Parathyroid adenoma (tissue), 2 donors: ENCODE data around the gene THRA.

ENCODE experiments used
- H2AFZ ChIP-seq: fragments of 300-600 bp; sonication (generic); one replicate; pipeline ENCODE4 v1.7.0; 2017; ENCODE audit warnings: antibody characterized with exemption, mild to moderate bottlenecking
- H3K27ac ChIP-seq: fragments of 300-600 bp; sonication (generic); one replicate; pipeline ENCODE4 v1.7.0; 2017
- H3K27me3 ChIP-seq: fragments of 300-600 bp; sonication (generic); one replicate; pipeline ENCODE4 v1.7.0; 2017; ENCODE audit warnings: low read length; ENCODE audit not compliant: control insufficient read depth, insufficient read depth
- H3K36me3 ChIP-seq: fragments of 300-600 bp; sonication (generic); one replicate; pipeline ENCODE4 v1.7.0; 2017; ENCODE audit warnings: low read length; ENCODE audit not compliant: control insufficient read depth, insufficient read depth
- H3K4me1 ChIP-seq: fragments of 300-600 bp; sonication (generic); one replicate; pipeline ENCODE4 v1.7.0; 2017; ENCODE audit warnings: control low read depth
- H3K4me2 ChIP-seq: fragments of 300-600 bp; sonication (generic); one replicate; pipeline ENCODE4 v1.7.0; 2017; ENCODE audit warnings: low read length
- H3K4me3 ChIP-seq: fragments of 300-600 bp; sonication (generic); one replicate; pipeline ENCODE4 v1.7.0; 2017; ENCODE audit warnings: low read depth, low read length
- H3K79me2 ChIP-seq: fragments of 300-600 bp; sonication (generic); one replicate; pipeline ENCODE4 v1.7.0; 2017; ENCODE audit warnings: control low read depth
- H3K9ac ChIP-seq: fragments of 300-600 bp; sonication (generic); one replicate; pipeline ENCODE4 v1.7.0; 2017; ENCODE audit warnings: mild to moderate bottlenecking
- H3K9me3 ChIP-seq: fragments of 300-600 bp; sonication (generic); one replicate; pipeline ENCODE4 v1.7.0; 2017; ENCODE audit warnings: low read length; ENCODE audit not compliant: control insufficient read depth
- CTCF ChIP-seq: fragments of 300-600 bp; sonication (generic); IDR thresholded peaks from one replicate; pipeline ENCODE4 v1.7.0; 2017; ENCODE audit warnings: antibody characterized with exemption, mild to moderate bottlenecking
- donor health status: primary hyperparathyroidism.

THRA gene

GRCh38 chr17:40015998-40016985 is 46.5 kb upstream of the THRA start:
- Histone ChIP-seq H3K9me3 (no peaks in the 10 kb centered on the region), H3K4me2 (no peak overlapping the region), H3K4me1 (no peaks in the 10 kb centered on the region), H2AFZ (no peak overlapping the region), H3K4me3 (no peak overlapping the region), H3K9ac (no peak overlapping the region), H3K36me3 (no peaks in the 10 kb centered on the region), H3K27ac (no peak overlapping the region), H3K79me2 (no peaks in the 10 kb centered on the region), H3K27me3 (no peaks in the 10 kb centered on the region)
- no peak for TF ChIP-seq CTCF

GRCh38 chr17:40017422-40018080 is 45.2 kb upstream of the THRA start:
- Histone ChIP-seq H2AFZ (no peak overlapping the region), H3K4me1 (no peaks in the 10 kb centered on the region), H3K36me3 (no peaks in the 10 kb centered on the region), H3K9ac (no peak overlapping the region), H3K27me3 (no peaks in the 10 kb centered on the region), H3K4me2 (no peak overlapping the region), H3K9me3 (no peaks in the 10 kb centered on the region), H3K79me2 (no peaks in the 10 kb centered on the region), H3K27ac (no peak overlapping the region), H3K4me3 (no peak overlapping the region)
- no peak for TF ChIP-seq CTCF

GRCh38 chr17:40018211-40019121 is 44.3 kb upstream of the THRA start:
- Histone ChIP-seq H3K4me3 (no peak overlapping the region), H3K27me3 (no peaks in the 10 kb centered on the region), H3K79me2 (no peaks in the 10 kb centered on the region), H2AFZ (no peak overlapping the region), H3K27ac (no peak overlapping the region), H3K9me3 (no peaks in the 10 kb centered on the region), H3K4me1 (no peaks in the 10 kb centered on the region), H3K4me2 (no peak overlapping the region), H3K36me3 (no peaks in the 10 kb centered on the region), H3K9ac (no peak overlapping the region)
- no peak for TF ChIP-seq CTCF

- H3K27ac ChIP-seq: no peak overlapping the region
Measured at GRCh38 chr17:40019140-40019991, 43.4 kb upstream of the THRA start.

More at GRCh38 chr17:40019140-40019991, 43.4 kb upstream of the THRA start:
- no peak overlapping the region for H3K4me3 ChIP-seq
- no peak overlapping the region for H3K9ac ChIP-seq
- no peak overlapping the region for H2AFZ ChIP-seq
- no peaks in the 10 kb centered on the region for H3K36me3 ChIP-seq
- no peak overlapping the region for H3K4me2 ChIP-seq
- TF ChIP-seq CTCF: no peak
- no peaks in the 10 kb centered on the region for H3K79me2 ChIP-seq
- H3K27me3 ChIP-seq: no peaks in the 10 kb centered on the region
- no peaks in the 10 kb centered on the region for H3K9me3 ChIP-seq
- no peaks in the 10 kb centered on the region for H3K4me1 ChIP-seq
